SK-N-SH (cell line): Measurements from ENCODE around the gene RGS10. TPM values are rescaled to one million over a fixed set of nuclear protein-coding genes. Genes with fewer than 3 reads are reported as not detected.

Experiments
- CTCF ChIA-PET: fragments of 300-600, 350-600 bp; formaldehyde crosslinking; extraction: SDS; loops from one replicate; lab custom pipeline; 2021; lab: Yijun Ruan, JAX
- POLR2A ChIA-PET: fragments of 350-600 bp; sonication (Branson Sonifier 250); formaldehyde crosslinking; extraction: SDS; loops from one replicate; lab custom pipeline; 2020; ENCODE audit warnings: antibody characterized with exemption, inconsistent platforms; lab: Yijun Ruan, JAX
- DNase-seq: peaks from one replicate; pipeline ENCODE4 v3.0.0; 2012
- H2AFZ ChIP-seq: fragments of 200-600 bp; sonication (generic); 2 replicates; pipeline ENCODE4 v1.8.1; 2016; ENCODE audit warnings: antibody characterized with exemption, mild to moderate bottlenecking, low read depth
- H3F3A ChIP-seq: fragments of 200-600 bp; sonication (generic); replicated peaks from 2 replicates; pipeline ENCODE3; 2016; ENCODE audit warnings: antibody characterized with exemption, mild to moderate bottlenecking; ENCODE audit not compliant: insufficient read depth
- H3K27ac ChIP-seq, 2 experiments: fragments of 200-500 bp in 1 of 2; fragments of 200-600 bp in 1 of 2; sonication (Bioruptor generic) in 1 of 2; sonication (generic), shearing (Covaris generic) in 1 of 2; 2 replicates each; pipeline versions ENCODE4 v1.5.1 to v1.6.1; 2014 to 2016; ENCODE audit warnings: low read depth in 2 of 2, inconsistent platforms in 1 of 2, low read length in 1 of 2, mild to moderate bottlenecking in 1 of 2, mixed read lengths in 1 of 2
- H3K27me3 ChIP-seq: fragments of 200-600 bp; sonication (generic), shearing (Covaris generic); 2 replicates; pipeline ENCODE4 v1.6.1; 2016; ENCODE audit warnings: mixed run types; ENCODE audit not compliant: insufficient read depth
- H3K36me3 ChIP-seq, 2 experiments: fragments of 200-500 bp in 1 of 2; fragments of 200-600 bp in 1 of 2; sonication (Bioruptor generic) in 1 of 2; sonication (generic) in 1 of 2; replicated peaks in 1 of 2; 2 replicates each; pipeline versions ENCODE3 to v1.5.1; 2014 to 2016; ENCODE audit warnings: low read length in 1 of 2, mild to moderate bottlenecking in 1 of 2; ENCODE audit not compliant: insufficient read depth in 2 of 2, control insufficient read depth in 1 of 2
- H3K4me1 ChIP-seq, 2 experiments: fragments of 200-500 bp in 1 of 2; fragments of 200-600 bp in 1 of 2; sonication (Bioruptor generic) in 1 of 2; sonication (generic), shearing (Covaris generic) in 1 of 2; 2 replicates each; pipeline versions ENCODE4 v1.5.1 to v1.6.1; 2014 to 2016; ENCODE audit warnings: low read depth in 1 of 2, low read length in 1 of 2, mixed run types in 1 of 2; ENCODE audit not compliant: insufficient read depth in 2 of 2, control insufficient read depth in 1 of 2
- H3K4me2 ChIP-seq: fragments of 200-600 bp; sonication (generic), shearing (Covaris generic); 2 replicates; pipeline ENCODE4 v1.6.1; 2017; ENCODE audit warnings: mixed run types
- H3K4me3 ChIP-seq, 2 experiments: fragments of 200-500 bp in 1 of 2; fragments of 200-600 bp in 1 of 2; sonication (Bioruptor generic) in 1 of 2; sonication (generic), shearing (Covaris generic) in 1 of 2; 2 replicates each; pipeline versions ENCODE4 v1.5.1 to v1.8.1; 2014 to 2016; ENCODE audit warnings: low read depth in 2 of 2, inconsistent platforms in 1 of 2, low read length in 1 of 2, mild to moderate bottlenecking in 1 of 2, mixed read lengths in 1 of 2, moderate library complexity in 1 of 2
- H3K79me2 ChIP-seq: fragments of 200-600 bp; sonication (generic); 2 replicates; pipeline ENCODE4 v1.8.1; 2017; ENCODE audit warnings: mild to moderate bottlenecking; ENCODE audit not compliant: insufficient read depth
- H3K9ac ChIP-seq: fragments of 200-600 bp; sonication (generic); 2 replicates; pipeline ENCODE4 v1.6.1; 2017; ENCODE audit warnings: mixed run types
- H3K9me2 ChIP-seq: fragments of 200-600 bp; sonication (generic); 2 replicates; pipeline ENCODE4 v1.6.1; 2017; ENCODE audit warnings: mixed run types
- H3K9me3 ChIP-seq: fragments of 200-600 bp; sonication (generic); 2 replicates; pipeline ENCODE4 v1.6.1; 2017; ENCODE audit warnings: mixed run types, mild to moderate bottlenecking, moderate library complexity
- H4K20me1 ChIP-seq: fragments of 200-600 bp; sonication (generic); 2 replicates; pipeline ENCODE4 v1.6.1; 2017; ENCODE audit warnings: mild to moderate bottlenecking, mixed run types; ENCODE audit not compliant: insufficient read depth
- CHD2 ChIP-seq: fragments of 150-350 bp; IDR thresholded peaks from 2 replicates; pipeline ENCODE4 v1.6.1; 2018; ENCODE audit warnings: low read length; ENCODE audit not compliant: partially characterized antibody
- ELF1 ChIP-seq: IDR thresholded peaks from 2 replicates; pipeline ENCODE4 v1.4.0; 2012
- EP300 ChIP-seq, 2 experiments: IDR thresholded peaks; 2 replicates each; pipeline versions ENCODE4 v1.4.0 to v1.6.1; 2012; ENCODE audit warnings: borderline replicate concordance in 1 of 2, low read depth in 1 of 2, low read length in 1 of 2
- EZH2phosphoT487 ChIP-seq: fragments of 200-600 bp; sonication (generic); IDR thresholded peaks from 2 replicates; pipeline ENCODE4 v1.6.1; 2017; ENCODE audit warnings: low read depth, mixed run types, mild to moderate bottlenecking, antibody characterized with exemption, moderate library complexity, borderline replicate concordance
- FOXM1 ChIP-seq: IDR thresholded peaks from 2 replicates; pipeline ENCODE4 v1.4.0; 2012; ENCODE audit warnings: low read depth, mild to moderate bottlenecking
- GATA2 ChIP-seq: sonication (generic); formaldehyde crosslinking; IDR thresholded peaks from 2 replicates; pipeline ENCODE4 v1.5.0; 2020; ENCODE audit warnings: mild to moderate bottlenecking, missing genetic modification reagents
- JUND ChIP-seq: IDR thresholded peaks from 2 replicates; pipeline ENCODE4 v1.4.0; 2012
- MEF2A ChIP-seq: IDR thresholded peaks from 2 replicates; pipeline ENCODE4 v1.4.0; 2012; ENCODE audit warnings: low read depth, borderline replicate concordance
- MXI1 ChIP-seq: IDR thresholded peaks from 2 replicates; pipeline ENCODE4 v1.6.1; 2012; ENCODE audit warnings: mild to moderate bottlenecking, low read depth, low read length, improper control_type of control experiment
- NRF1 ChIP-seq: IDR thresholded peaks from 2 replicates; pipeline ENCODE4 v1.6.1; 2012; ENCODE audit warnings: low read depth, mild to moderate bottlenecking, low read length
- RAD21 ChIP-seq: IDR thresholded peaks from 2 replicates; pipeline ENCODE4 v1.6.1; 2012; ENCODE audit warnings: mild to moderate bottlenecking, low read length
- RCOR1 ChIP-seq: fragments of 150-350 bp; IDR thresholded peaks from 2 replicates; pipeline ENCODE4 v1.6.1; 2017; ENCODE audit warnings: antibody characterized with exemption, low read length
- RFX5 ChIP-seq: IDR thresholded peaks from 2 replicates; pipeline ENCODE4 v1.6.1; 2012; ENCODE audit warnings: mild to moderate bottlenecking, improper control_type of control experiment, low read length
- RXRA ChIP-seq: IDR thresholded peaks from 2 replicates; pipeline ENCODE4 v1.4.0; 2012; ENCODE audit warnings: low read depth, mild to moderate bottlenecking, borderline replicate concordance
- TAF1 ChIP-seq: IDR thresholded peaks from 2 replicates; pipeline ENCODE4 v1.6.1; 2012; ENCODE audit warnings: low read depth, mild to moderate bottlenecking, low read length, moderate library complexity, borderline replicate concordance
- TCF12 ChIP-seq: IDR thresholded peaks from 2 replicates; pipeline ENCODE4 v1.4.0; 2012
- YY1 ChIP-seq: IDR thresholded peaks from 2 replicates; pipeline ENCODE4 v1.4.0; 2012; ENCODE audit warnings: low read depth, mild to moderate bottlenecking
- WGBS: methylation state at CpG from one replicate; pipeline ENCODE4 v1.1.6; 2017; ENCODE audit warnings: low lambda C conversion rate; 5-methylcytosine and 5-hydroxymethylcytosine counted together
- polyA plus RNA-seq, 3 experiments: library from polyadenylated mRNA; depleted of rRNA; stranded (reverse); fragments of >200 nt; gene quantifications; 2 replicates each; pipeline ENCODE4 v1.2.3, GENCODE V29; 2012
- TF ChIP-seq, protein P1 (sequence below): IDR thresholded peaks from 2 replicates; pipeline ENCODE4; 2012
- TF ChIP-seq, protein P2 (sequence below): IDR thresholded peaks from 2 replicates; pipeline ENCODE4 v1.4.0; 2012; ENCODE audit warnings: low read depth, borderline replicate concordance
- TF ChIP-seq, protein P3 (sequence below): fragments of 200-600 bp; sonication (generic); IDR thresholded peaks from 2 replicates; pipeline ENCODE4 v1.6.1; 2017; ENCODE audit warnings: antibody characterized with exemption, mild to moderate bottlenecking, moderate library complexity

The RGS10 gene
- polyA plus RNA-seq, 1 of the 3 experiments (the other 2 are of a cell fraction): 44.6 TPM

DNA sequence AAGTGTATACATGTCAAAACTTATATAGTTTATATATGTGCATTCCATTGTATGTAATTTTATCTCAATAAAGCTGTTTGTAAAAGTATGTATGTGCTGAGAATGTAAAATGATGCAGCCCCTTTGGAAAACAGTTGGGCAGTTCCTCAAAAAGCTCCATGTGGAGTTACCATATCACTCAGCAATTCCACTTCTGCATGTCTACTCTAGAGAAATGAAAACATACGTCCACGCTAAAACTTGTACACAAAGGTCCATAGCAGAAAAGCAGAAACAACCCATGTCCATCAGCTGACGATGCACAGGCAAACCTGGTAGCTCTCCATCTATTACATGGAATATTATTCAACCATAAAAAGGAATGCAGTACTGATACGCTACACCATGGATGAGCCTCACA is 8.3 kb upstream of the RGS10 start (continued):
- no peak for TF ChIP-seq GATA2 (CRISPR knock-in tag)
- TF ChIP-seq NRF1: no peak
- TF ChIP-seq RAD21: no peak
- TF ChIP-seq TCF12: no peak
- TF ChIP-seq, protein P1, sequence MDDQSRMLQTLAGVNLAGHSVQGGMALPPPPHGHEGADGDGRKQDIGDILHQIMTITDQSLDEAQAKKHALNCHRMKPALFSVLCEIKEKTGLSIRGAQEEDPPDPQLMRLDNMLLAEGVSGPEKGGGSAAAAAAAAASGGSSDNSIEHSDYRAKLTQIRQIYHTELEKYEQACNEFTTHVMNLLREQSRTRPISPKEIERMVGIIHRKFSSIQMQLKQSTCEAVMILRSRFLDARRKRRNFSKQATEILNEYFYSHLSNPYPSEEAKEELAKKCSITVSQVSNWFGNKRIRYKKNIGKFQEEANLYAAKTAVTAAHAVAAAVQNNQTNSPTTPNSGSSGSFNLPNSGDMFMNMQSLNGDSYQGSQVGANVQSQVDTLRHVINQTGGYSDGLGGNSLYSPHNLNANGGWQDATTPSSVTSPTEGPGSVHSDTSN: no peak

DNA sequence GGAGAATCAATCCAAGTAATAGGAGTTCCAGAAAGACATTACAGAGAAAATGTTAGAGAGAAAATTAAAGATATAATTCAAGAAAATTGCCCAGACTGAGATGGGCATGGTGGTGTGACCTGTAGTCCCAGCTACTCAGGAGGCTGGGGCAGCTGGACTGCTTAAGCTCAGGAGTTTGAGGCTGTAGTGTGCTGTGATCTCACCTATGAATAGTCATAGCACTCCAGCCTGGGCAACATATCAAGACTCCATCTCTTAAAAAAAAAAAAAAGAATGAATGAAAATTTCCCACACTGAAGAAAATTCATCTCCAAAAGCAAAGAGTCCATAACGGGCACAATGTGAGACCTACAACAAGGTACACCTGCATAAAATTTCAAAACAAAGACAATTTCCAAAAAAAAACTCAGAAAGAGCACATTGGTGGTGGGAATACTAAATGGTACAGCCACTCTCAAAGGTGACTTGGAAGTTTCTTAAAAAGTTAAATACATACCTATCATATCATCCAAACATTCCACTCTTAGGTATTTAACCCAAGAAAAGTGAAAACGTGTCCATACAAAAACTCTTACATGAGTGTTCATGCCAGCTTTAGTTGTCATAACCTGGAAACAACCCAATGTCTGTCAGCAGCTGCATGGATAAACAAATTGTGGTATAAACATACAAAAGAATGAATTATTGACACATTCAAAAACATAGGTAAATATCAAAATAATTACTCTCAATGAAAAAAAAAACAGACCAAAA is 6.9 kb upstream of the RGS10 start:
- H3K27ac ChIP-seq: no peak overlapping the region
- H3K27me3 ChIP-seq: no peaks in the 10 kb centered on the region; the same call in 1 of the 2 replicates
- no peak overlapping the region for H2AFZ ChIP-seq
- ChIA-PET POLR2A (no interaction called here), CTCF (no interaction called here)
- WGBS: 15% methylated on average over 2 of the region's 2 CpGs
- no peak overlapping the region for H3K4me3 ChIP-seq
- H3K9me3 ChIP-seq: no peaks in the 10 kb centered on the region
- H3K4me2 ChIP-seq: no peak overlapping the region
- TF ChIP-seq, protein P2, sequence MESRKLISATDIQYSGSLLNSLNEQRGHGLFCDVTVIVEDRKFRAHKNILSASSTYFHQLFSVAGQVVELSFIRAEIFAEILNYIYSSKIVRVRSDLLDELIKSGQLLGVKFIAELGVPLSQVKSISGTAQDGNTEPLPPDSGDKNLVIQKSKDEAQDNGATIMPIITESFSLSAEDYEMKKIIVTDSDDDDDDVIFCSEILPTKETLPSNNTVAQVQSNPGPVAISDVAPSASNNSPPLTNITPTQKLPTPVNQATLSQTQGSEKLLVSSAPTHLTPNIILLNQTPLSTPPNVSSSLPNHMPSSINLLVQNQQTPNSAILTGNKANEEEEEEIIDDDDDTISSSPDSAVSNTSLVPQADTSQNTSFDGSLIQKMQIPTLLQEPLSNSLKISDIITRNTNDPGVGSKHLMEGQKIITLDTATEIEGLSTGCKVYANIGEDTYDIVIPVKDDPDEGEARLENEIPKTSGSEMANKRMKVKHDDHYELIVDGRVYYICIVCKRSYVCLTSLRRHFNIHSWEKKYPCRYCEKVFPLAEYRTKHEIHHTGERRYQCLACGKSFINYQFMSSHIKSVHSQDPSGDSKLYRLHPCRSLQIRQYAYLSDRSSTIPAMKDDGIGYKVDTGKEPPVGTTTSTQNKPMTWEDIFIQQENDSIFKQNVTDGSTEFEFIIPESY: no peak
- TF ChIP-seq RXRA: no peak
- TF ChIP-seq JUND: no peak
- TF ChIP-seq ELF1: no peak
- no peak for TF ChIP-seq TAF1
- TF ChIP-seq CHD2: no peak
- no peak for DNase-seq
- no peaks in the 10 kb centered on the region for H3K9me2 ChIP-seq
- H3K36me3 ChIP-seq: no peaks in the 10 kb centered on the region
- peaks cover 1% of the 10 kb centered on the region for H3F3A ChIP-seq
- H3K4me1 ChIP-seq: peaks cover 0 to 3% of the 10 kb centered on the region in 2 experiments; a peak in 2 of 4 replicates
- H3K9ac ChIP-seq: no peak overlapping the region
- no peaks in the 10 kb centered on the region for H4K20me1 ChIP-seq
- no peaks in the 10 kb centered on the region for H3K79me2 ChIP-seq

DNA sequence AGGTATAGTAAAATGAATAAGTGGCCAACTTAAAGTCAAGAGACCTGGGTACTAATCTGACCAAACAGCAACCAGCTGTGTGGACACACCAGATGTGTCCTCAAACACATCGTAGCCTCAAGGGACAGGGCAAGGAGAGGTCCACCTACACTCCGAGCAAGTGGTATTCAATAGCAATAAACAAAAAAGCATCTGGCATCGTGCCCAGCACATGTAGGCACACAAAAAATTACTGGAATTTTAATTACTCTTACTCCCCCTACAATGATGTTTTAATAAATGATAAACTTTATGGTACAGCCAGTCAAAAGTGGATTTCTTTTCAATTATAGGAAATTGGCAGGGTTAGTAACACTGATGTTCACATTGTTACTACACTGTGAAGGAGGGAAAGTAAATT is 3.5 kb upstream of the RGS10 start:
- no peak for DNase-seq
- Histone ChIP-seq H3K4me3 (no peak overlapping the region), H3K9me3 (no peaks in the 10 kb centered on the region), H2AFZ (no peak overlapping the region), H3K9ac (no peak overlapping the region), H3K36me3 (no peaks in the 10 kb centered on the region), H3F3A (peaks cover 4% of the 10 kb centered on the region), H3K27ac (no peak overlapping the region), H3K4me1 (peaks cover 3 to 7% of the 10 kb centered on the region in 2 experiments; a peak in 3 of 4 replicates), H3K9me2 (no peaks in the 10 kb centered on the region), H3K4me2 (no peak overlapping the region), H3K27me3 (no peaks in the 10 kb centered on the region; the same call in 1 of the 2 replicates), H4K20me1 (no peaks in the 10 kb centered on the region), H3K79me2 (peaks cover 14% of the 10 kb centered on the region; the same call in 1 of the 2 replicates)
- POLR2A ChIA-PET: no interaction called here
- WGBS: 41% methylated on average over 3 of the region's 3 CpGs
- no peak for TF ChIP-seq FOXM1
- no peak for TF ChIP-seq MXI1
- no peak for TF ChIP-seq RCOR1
- TF ChIP-seq RXRA: no peak
- TF ChIP-seq RFX5: no peak
- TF ChIP-seq TAF1: no peak
- TF ChIP-seq NRF1: no peak
- TF ChIP-seq EZH2phosphoT487: no peak
- TF ChIP-seq EP300 (IDR thresholded peaks at IDR 0.05; ENCODE audit: borderline replicate concordance in 1 of 2, low read depth in 1 of 2, low read length in 1 of 2): no peak
- TF ChIP-seq, protein P3, sequence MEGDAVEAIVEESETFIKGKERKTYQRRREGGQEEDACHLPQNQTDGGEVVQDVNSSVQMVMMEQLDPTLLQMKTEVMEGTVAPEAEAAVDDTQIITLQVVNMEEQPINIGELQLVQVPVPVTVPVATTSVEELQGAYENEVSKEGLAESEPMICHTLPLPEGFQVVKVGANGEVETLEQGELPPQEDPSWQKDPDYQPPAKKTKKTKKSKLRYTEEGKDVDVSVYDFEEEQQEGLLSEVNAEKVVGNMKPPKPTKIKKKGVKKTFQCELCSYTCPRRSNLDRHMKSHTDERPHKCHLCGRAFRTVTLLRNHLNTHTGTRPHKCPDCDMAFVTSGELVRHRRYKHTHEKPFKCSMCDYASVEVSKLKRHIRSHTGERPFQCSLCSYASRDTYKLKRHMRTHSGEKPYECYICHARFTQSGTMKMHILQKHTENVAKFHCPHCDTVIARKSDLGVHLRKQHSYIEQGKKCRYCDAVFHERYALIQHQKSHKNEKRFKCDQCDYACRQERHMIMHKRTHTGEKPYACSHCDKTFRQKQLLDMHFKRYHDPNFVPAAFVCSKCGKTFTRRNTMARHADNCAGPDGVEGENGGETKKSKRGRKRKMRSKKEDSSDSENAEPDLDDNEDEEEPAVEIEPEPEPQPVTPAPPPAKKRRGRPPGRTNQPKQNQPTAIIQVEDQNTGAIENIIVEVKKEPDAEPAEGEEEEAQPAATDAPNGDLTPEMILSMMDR: no peak
- no peak for TF ChIP-seq MEF2A
- TF ChIP-seq GATA2 (CRISPR knock-in tag): no peak
- no peak for TF ChIP-seq YY1
- TF ChIP-seq RAD21: no peak
- CTCF ChIA-PET: interaction anchor here (2.4 kb wide), 1 partner anchor 347 kb away, joined by 9 read pairs; no protein-coding TSS in a partner anchor
